GM18868 (cell line): ENCODE measurements around the gene TMEM92.
"Not testable (repeated sequence)": the region's sequence is repeated elsewhere in the genome, so short reads cannot be mapped to it uniquely, and the experiment has no call there.

Source experiments
- ATAC-seq: cut with Tn5 transposase; IDR thresholded peaks from one replicate; pipeline ENCODE4 v1.9.1; 2021; ENCODE audit warnings: mild to moderate bottlenecking, moderate library complexity; ENCODE audit not compliant: unreplicated experiment

Gene TMEM92

GRCh38 chr17:50261051-50261915 lies 13.0 kb upstream of the TMEM92 start:
- ATAC-seq = no peak

DNA sequence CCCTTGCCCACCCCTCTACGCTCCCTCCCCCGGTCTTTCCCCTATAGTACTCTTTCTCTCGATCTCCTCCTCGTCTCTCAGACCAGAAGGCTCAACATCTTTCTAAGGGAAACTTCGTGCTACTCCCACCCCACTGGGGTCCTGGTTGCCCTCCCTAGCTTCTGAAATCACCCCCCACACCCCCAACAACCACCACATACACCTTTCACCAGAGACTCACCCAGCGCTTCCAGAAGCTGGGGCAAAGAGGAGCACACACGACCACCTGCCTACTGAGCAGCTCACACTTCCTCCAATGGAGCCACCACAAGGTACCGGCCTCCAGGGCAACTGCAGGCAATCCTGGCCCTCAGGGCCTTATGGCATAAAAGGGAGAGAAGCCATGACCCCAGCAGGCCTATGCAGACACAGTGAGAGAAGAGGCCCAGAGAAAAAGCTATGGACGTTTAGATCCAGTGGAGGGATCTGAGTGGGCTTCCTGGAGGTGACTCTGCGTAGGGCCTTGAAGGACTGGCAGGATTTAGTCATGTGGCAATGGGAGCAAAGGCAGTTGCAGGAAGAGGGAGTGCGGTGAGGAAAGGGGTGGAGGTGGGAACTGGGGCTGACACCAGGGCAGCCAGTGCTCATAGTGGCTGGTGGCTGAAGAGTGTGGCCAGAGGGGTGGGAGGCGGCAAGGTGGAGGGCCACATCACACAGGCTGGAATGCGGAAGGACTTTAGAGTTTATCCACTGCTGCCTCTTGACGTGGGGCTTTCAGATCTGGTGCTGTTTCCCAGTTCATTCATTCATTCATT lies 12.1 kb upstream of the TMEM92 start:
- ATAC-seq = no peak

DNA sequence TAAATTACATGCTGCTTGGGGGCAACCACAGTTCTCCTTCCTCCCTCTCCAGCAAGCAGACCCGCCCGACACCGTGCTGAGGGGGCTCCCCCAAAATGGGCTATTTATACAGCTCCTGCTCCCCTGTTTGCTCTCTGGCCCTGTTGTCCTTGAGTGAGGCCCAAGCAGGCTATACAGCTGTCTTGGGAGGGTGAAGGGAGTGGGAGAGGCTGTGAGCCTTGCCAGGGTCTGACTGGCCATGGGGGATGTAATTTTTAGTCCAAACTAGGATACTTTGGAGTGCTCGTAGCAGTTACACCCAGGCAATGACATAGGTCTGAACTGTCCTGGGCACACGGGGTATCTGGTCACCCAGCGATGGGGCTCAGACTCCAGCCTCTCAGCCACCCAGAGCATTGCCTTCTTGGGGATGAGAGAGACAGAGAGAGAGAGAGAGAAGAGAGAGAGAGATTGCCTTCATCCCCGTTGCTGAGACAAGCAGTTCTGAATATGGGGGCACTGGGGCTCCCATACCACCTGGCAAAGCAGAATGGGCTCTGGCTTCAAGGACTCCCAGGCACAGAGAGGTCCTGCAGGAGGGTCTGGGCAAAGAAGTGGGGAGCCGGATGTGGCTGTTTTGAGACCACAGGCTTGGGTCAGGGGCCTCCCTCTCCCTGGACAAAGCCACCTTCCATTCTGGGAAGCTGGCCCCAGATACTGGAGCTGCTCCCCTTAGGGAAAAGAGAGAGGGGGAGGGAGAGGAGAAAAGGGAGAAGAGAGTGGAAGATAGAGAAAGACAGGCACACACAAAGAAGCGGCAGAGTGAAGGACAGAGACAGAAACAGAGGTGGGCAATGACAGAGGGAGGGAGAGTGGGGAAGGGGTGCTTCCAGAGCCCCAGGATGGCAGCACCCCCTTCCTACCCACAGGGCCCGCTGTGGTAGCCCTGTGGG lies 10.7 kb upstream of the TMEM92 start:
- ATAC-seq = no peak

DNA sequence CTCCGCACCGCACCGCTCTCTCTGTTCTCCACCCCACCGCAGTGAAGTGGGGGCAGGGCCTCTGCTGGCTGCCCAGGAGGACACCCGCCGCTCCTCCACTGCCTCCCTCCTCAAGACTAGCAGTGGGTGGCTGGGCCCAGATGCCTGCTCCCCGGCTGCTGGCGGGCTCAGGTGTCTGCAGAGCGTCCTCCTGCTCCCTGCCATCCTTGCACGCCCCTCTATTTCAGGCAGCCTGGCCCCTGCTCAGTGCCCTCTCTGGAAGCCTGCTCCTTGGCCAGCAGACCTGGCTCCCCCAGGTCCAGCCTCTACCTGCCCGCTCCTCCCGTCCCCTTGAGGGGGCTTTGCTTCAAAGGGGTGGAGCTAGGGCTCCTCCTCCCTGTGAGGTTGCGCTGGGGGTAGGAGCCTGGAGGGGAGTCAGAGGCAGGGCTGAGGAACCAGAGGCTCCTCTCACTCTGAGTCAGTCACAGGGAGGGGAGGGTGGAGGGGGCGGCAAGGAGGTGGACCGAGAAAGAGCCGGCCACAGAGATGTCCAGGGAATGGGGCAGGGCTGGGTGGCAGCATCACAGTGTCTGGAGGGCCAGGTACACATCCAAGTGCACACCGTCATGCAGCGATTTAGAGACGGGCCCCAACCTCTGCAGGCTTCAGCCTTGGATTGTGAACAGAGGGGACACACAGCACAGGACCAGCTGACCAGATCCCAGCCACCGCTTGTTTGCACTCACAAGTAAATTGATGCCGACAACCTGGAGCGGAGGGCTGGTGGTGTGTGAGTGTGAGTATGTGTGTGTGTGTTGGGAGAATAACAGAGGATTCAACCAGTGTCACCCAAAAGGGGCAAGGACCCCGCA lies 9.8 kb upstream of the TMEM92 start:
- no peak for ATAC-seq

GRCh38 chr17:50265212-50265611 lies 9.1 kb upstream of the TMEM92 start:
- ATAC-seq = no peak

GRCh38 chr17:50265690-50266315 lies 8.5 kb upstream of the TMEM92 start:
- no peak for ATAC-seq

DNA sequence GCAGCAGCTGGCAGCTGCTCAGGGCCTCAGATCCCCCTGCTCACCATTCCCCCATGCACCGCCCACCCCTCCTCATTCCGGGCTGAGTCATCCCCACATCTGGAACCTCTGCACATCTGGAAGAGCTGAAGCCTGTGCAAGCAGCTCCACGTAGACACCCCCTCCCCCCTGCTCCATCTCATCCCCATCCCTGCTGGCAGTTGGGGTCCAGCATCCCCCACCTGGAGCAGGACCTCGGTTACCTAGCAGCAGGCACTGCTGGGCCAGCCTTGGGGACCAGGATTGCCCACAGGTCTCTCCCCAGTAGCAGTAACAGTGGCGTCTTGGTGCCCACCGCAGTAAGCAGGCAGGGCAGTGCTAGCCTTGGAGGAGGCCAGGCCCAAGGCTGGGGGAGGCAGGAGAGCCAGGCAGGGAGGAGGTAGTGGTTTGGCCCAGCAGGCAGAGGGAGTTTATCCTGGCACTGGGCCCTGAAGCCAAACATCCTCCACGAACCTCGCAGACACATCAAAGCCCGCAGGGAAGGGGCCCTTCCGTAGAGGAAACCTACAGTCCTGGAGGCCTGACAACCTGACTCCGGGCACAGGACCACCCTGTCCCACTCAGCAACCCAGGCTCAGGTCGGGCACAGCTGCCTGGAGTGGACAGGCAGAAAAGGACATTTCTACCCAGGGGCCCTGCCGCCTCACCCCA lies 7.7 kb upstream of the TMEM92 start:
- no peak for ATAC-seq

- no peak for ATAC-seq
Measured at GRCh38 chr17:50267074-50267841, 7.0 kb upstream of the TMEM92 start.

GRCh38 chr17:50268026-50268425 lies 6.2 kb upstream of the TMEM92 start:
- no peak for ATAC-seq

DNA sequence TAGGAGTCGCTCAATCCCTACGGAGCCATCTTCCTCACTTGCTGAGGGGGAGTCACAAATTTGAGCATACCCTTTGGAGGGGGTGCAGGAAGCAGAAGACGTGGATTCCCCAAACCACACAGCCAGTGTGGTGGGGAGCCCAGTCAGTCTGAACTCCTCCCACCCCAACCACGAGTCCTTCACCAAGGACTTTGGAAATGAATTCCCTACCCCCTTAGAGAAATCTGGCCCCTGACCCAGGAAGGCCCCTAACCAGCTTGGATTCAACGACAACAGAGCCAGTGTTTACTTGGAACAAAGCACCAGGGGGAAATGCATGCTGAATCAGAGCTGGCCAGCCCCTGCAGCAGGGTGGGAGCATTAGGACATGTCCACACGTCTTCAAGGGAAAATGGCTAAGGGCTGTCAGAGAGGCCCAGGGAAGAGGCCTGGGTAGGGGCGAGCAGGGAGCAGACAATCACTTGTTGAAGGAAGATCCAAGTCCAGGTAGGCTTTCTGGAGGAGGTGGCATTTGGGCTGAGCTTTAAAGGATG lies 5.5 kb upstream of the TMEM92 start:
- no peak for ATAC-seq

GRCh38 chr17:50269477-50270434 lies 4.5 kb upstream of the TMEM92 start:
- peak; percentile 63 for ATAC-seq

- no peak for ATAC-seq
Measured at GRCh38 chr17:50270435-50271362, 3.6 kb upstream of the TMEM92 start.

DNA sequence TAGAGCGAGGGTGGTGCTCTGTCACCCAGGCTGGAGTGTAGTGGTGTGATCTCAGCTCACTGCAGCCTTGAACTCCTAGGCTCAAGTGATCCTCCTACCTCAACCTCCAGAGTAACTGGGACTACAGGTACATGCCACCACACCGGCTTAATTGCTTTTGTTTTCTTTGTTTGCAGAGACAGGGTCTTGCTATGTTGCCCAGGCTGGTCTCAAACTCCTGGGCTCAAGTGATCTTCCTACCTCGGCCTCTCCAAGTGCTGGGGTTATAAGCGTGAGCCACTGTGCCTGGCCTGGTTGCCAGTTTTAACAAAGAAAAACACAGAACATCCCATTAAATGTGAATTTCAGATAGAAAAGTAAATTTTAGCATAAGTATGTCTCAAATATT lies 2.9 kb upstream of the TMEM92 start:
- not testable (repeated sequence) for ATAC-seq

- ATAC-seq = no peak
Measured at GRCh38 chr17:50272246-50272645, 2.0 kb upstream of the TMEM92 start.

DNA sequence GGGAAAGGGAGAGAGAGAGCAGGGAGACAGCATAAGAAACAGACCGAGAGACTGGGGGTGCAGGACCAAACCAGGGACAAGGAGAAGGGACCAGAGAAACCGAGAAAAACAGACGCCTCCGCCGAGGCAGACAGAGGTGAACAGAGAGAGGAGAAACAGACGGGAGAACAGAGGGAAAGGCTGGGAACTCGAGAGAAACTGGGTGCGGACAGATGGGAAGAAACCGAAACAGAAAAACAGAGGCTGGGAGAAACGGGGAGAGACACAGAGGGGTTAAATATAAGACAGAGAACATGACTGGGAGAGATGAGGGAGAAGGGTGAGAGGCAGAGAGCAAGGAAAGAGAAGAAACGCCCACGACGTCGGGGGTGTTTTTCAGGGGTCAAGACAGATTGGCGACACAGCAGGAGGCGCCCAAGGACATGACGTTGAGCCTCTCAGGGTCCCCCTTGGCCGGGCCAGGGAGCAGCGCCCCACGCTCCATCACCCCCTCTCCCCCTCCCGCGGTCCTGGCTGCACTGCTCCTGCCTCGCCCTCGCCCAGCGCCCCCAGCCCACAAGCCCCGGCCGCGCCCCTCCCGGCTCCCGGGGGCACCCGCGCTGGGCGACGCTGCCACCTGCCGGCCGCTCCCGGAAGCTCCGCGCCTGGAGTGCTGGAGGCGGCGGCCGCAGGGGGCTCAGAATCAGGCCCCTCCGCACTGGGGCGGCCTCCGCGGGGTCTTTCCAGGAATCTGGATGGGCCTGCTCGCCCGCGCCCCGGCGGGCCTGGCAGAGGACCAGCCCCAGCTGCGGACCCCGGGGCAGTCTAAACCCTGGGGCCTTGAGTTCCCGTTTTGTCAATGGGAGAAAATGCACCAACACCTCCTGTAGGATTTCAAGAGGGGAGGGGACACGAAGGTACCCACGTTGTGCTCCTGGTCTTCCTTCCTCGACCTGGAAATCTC lies 1.3 kb upstream of the TMEM92 start:
- ATAC-seq = no peak
